T-helper 2 cell treated with Interferon-gamma antibody and Interleukin-4, amounts not matched to agents 100 ng/mL and 5 ng/mL, for 36 hours (primary cell): ENCODE results near the gene CELF4. TPM values are rescaled to one million over a fixed set of nuclear protein-coding genes. Genes with fewer than 3 reads are reported as not detected.

ENCODE experiments used
- intact Hi-C: fragments of 100-400 bp; cut with micrococcal nuclease; formaldehyde crosslinking; loops from one replicate; pipeline ENCODE4 v1.15.1; 2023
- total RNA-seq: library from RNA; stranded (reverse); gene quantifications from 2 replicates; pipeline ENCODE4 v1.2.3, GENCODE V29; 2022

Gene CELF4
- total RNA-seq, 1 donor from 2014 or later: not detected

GRCh38 chr18:37529296-37529695, 36.3 kb downstream of the CELF4 start:
- intact Hi-C loops: no loop called here

GRCh38 chr18:37527395-37527794, 38.2 kb downstream of the CELF4 start:
- intact Hi-C loops: no loop called here

GRCh38 chr18:37525262-37525585, 40.4 kb downstream of the CELF4 start:
- intact Hi-C loops: no loop called here

GRCh38 chr18:37524498-37525261, 40.9 kb downstream of the CELF4 start:
- intact Hi-C loops: no loop called here

GRCh38 chr18:37524139-37524497, 41.5 kb downstream of the CELF4 start:
- intact Hi-C loops: no loop called here

GRCh38 chr18:37521510-37522465, 43.8 kb downstream of the CELF4 start:
- intact Hi-C loops: no loop called here

- intact Hi-C loops: no loop called here
These were observed 45.1 kb downstream of the CELF4 start for GRCh38 chr18:37520508-37520907.

- intact Hi-C loops: no loop called here
These were observed 46.0 kb downstream of the CELF4 start for GRCh38 chr18:37519510-37520135.

- intact Hi-C loops: no loop called here
These were observed 49.2 kb downstream of the CELF4 start for GRCh38 chr18:37516361-37516853.

- intact Hi-C loops: no loop called here
These were observed 50.6 kb downstream of the CELF4 start for GRCh38 chr18:37514953-37515352.

GRCh38 chr18:37512400-37512799, 53.2 kb downstream of the CELF4 start:
- intact Hi-C loops: no loop called here

- intact Hi-C loops: no loop called here
These were observed 53.8 kb downstream of the CELF4 start for GRCh38 chr18:37511721-37512298.

GRCh38 chr18:37509600-37509999, 56.0 kb downstream of the CELF4 start:
- intact Hi-C loops: no loop called here

- intact Hi-C loops: no loop called here
These were observed 57.4 kb downstream of the CELF4 start for GRCh38 chr18:37508207-37508606.

GRCh38 chr18:37507239-37507638, 58.4 kb downstream of the CELF4 start:
- intact Hi-C loops: no loop called here

GRCh38 chr18:37506001-37506400, 59.6 kb downstream of the CELF4 start:
- intact Hi-C loops: no loop called here

- intact Hi-C loops: no loop called here
These were observed 60.3 kb downstream of the CELF4 start for GRCh38 chr18:37505321-37505720.

GRCh38 chr18:37502601-37503000, 63.0 kb downstream of the CELF4 start:
- intact Hi-C loops: no loop called here

GRCh38 chr18:37502036-37502435, 63.6 kb downstream of the CELF4 start:
- intact Hi-C loops: no loop called here

- intact Hi-C loops: no loop called here
These were observed 64.5 kb downstream of the CELF4 start for GRCh38 chr18:37501136-37501535.

- intact Hi-C loops: no loop called here
These were observed 65.7 kb downstream of the CELF4 start for GRCh38 chr18:37499913-37500312.

- intact Hi-C loops: no loop called here
These were observed 66.6 kb downstream of the CELF4 start for GRCh38 chr18:37499044-37499443.
